Measurements from ENCODE around the gene EFNB2. TPM values are rescaled to one million over a fixed set of nuclear protein-coding genes. Genes with fewer than 3 reads are reported as not detected.

Gene EFNB2
- total RNA-seq, 1 donor from 2014 or later, result 79.4 TPM

GRCh38 chr13:106498158-106498557, 37.3 kb downstream of the EFNB2 start:
- H3K27me3 Mint-ChIP-seq (ENCODE audit: low read depth), result no peaks in the 10 kb centered on the region
- H3K36me3 Mint-ChIP-seq (ENCODE audit: low read depth), result peaks cover 32% of the 10 kb centered on the region
- no peak for TF ChIP-seq CTCF (conservative IDR thresholded peaks at IDR 0.05)
- DNase-seq (ENCODE audit: low read depth, low spot score), result no peak
- peak overlapping the region; percentile 5 for H3K27ac Mint-ChIP-seq (ENCODE audit: unreplicated experiment)
- no peaks in the 10 kb centered on the region for H3K9me3 Mint-ChIP-seq
- H3K4me3 Mint-ChIP-seq, result no peak overlapping the region
- peaks cover 77% of the 10 kb centered on the region for H3K4me1 Mint-ChIP-seq

GRCh38 chr13:106497079-106497478, 38.4 kb downstream of the EFNB2 start:
- peaks cover 79% of the 10 kb centered on the region for H3K4me1 Mint-ChIP-seq
- H3K9me3 Mint-ChIP-seq, result no peaks in the 10 kb centered on the region
- peaks cover 31% of the 10 kb centered on the region for H3K36me3 Mint-ChIP-seq (ENCODE audit: low read depth)
- no peaks in the 10 kb centered on the region for H3K27me3 Mint-ChIP-seq (ENCODE audit: low read depth)
- H3K4me3 Mint-ChIP-seq, result no peak overlapping the region
- no peak overlapping the region for H3K27ac Mint-ChIP-seq (ENCODE audit: unreplicated experiment)
- no peak for DNase-seq (ENCODE audit: low read depth, low spot score)
- no peak for TF ChIP-seq CTCF (conservative IDR thresholded peaks at IDR 0.05)

DNA sequence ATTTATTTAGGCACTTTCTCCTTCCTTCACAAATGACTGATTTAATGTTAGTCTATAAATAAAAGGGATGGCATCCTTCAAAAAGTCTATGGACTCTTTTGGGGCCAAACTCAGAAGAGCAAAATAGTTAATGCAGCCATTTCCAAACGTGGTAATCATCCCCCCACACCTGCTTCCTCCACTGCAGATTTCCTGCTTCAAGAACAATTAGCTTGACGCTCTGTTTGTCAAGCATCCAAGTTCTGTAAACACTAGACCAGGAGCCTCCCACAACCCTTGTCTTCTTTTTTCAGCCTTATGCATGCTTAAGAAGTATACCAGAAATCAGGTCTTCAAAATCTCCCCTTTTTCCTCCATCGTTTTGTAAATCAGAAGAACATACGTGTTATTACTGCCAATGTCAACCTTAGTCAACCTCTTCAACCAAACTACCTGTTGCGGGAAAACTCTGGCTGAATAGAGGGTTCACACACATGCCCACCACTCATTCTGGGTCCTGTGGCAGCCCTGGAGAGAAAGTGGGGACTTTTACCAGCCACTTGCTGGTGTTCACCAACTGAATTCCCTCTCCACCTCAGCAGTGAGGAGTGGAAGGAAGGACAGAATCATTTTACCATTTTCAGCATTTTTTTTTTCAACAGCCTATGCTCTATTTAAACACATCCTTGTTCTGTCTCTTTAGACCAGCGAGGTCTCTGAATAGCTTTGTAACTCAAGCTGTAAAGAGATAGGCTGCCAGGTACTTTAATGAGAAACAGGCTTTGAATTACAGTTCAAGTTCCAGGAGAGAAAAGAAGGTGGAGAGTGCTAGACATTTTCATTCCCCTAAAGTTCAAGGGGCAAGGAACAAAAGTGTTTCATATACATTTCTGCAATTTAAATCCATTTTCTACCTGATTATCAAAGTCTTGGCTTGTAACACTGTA, 39.1 kb downstream of the EFNB2 start:
- no peak for DNase-seq (ENCODE audit: low read depth, low spot score)
- TF ChIP-seq CTCF (conservative IDR thresholded peaks at IDR 0.05), result no peak
- H3K27ac Mint-ChIP-seq (ENCODE audit: unreplicated experiment), result no peak overlapping the region
- peaks cover 83% of the 10 kb centered on the region for H3K4me1 Mint-ChIP-seq
- no peak overlapping the region for H3K4me3 Mint-ChIP-seq
- H3K36me3 Mint-ChIP-seq (ENCODE audit: low read depth), result peaks cover 35% of the 10 kb centered on the region
- no peaks in the 10 kb centered on the region for H3K9me3 Mint-ChIP-seq
- H3K27me3 Mint-ChIP-seq (ENCODE audit: low read depth), result no peaks in the 10 kb centered on the region

- H3K9me3 Mint-ChIP-seq, result no peaks in the 10 kb centered on the region
- H3K27me3 Mint-ChIP-seq (ENCODE audit: low read depth), result no peaks in the 10 kb centered on the region
- peaks cover 34% of the 10 kb centered on the region for H3K36me3 Mint-ChIP-seq (ENCODE audit: low read depth)
- no peak for TF ChIP-seq CTCF (conservative IDR thresholded peaks at IDR 0.05)
- H3K4me3 Mint-ChIP-seq, result no peak overlapping the region
- no peak for DNase-seq (ENCODE audit: low read depth, low spot score)
- H3K27ac Mint-ChIP-seq (ENCODE audit: unreplicated experiment), result no peak overlapping the region
- H3K4me1 Mint-ChIP-seq, result peaks cover 86% of the 10 kb centered on the region
Measured at GRCh38 chr13:106494936-106495335, 40.5 kb downstream of the EFNB2 start.

- no peak for TF ChIP-seq CTCF (conservative IDR thresholded peaks at IDR 0.05)
- Mint-ChIP-seq H3K9me3 (no peaks in the 10 kb centered on the region), H3K4me3 (no peak overlapping the region), H3K27me3 (ENCODE audit: low read depth) (no peaks in the 10 kb centered on the region), H3K4me1 (peaks cover 81% of the 10 kb centered on the region), H3K36me3 (ENCODE audit: low read depth) (peaks cover 34% of the 10 kb centered on the region), H3K27ac (ENCODE audit: unreplicated experiment) (no peak overlapping the region)
- no peak for DNase-seq (ENCODE audit: low read depth, low spot score)
Measured at GRCh38 chr13:106494506-106494905, 41.0 kb downstream of the EFNB2 start.
